ENCODE results near the gene ZFAND3.

GRCh38 chr6:38113825-38114576, 294.5 kb downstream of the ZFAND3 start:
- no peak for TF ChIP-seq CTCF (IDR thresholded peaks at IDR 0.05; ENCODE audit: poor library complexity)
- TF ChIP-seq EZH2phosphoT487 (IDR thresholded peaks at IDR 0.05; ENCODE audit: low read depth, severe bottlenecking, unreplicated experiment): no peak
- TF ChIP-seq EZH2 (IDR thresholded peaks at IDR 0.05; ENCODE audit: borderline replicate concordance): no peak

Measured in hepatocyte (in vitro differentiated cells).